ENCODE data around the gene PI16. TPM values are rescaled to one million over a fixed set of nuclear protein-coding genes. Genes with fewer than 3 reads are reported as not detected.
"Not testable (repeated sequence)": the region's sequence is repeated elsewhere in the genome, so short reads cannot be mapped to it uniquely, and the experiment has no call there.

PI16 gene
- polyA plus RNA-seq, 2 donors = 1.9 to 2.7 TPM

DNA sequence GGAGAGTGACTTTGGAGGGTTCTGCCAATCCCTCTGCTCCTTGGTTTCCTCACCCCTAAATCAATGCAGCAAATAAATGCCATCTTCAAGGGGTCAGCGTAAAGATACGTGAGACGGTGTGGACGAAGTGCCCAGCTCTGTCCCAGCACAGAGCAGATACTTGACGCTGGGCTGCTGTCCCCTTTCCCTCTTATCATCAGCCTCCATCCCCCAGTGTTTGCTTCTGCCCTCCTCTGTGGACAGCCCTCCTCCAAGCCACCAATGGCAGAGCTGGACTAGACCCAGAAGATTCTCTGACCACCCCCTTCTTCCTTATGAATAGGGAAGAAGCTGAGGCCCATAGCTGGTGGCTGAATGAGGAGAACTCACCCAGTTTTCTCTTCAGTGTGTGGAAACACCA lies 17.7 kb upstream of the PI16 start:
- no peak overlapping the region for H3K27ac ChIP-seq (ENCODE audit: low read depth in 2 of 2, low read length in 1 of 2)
- H3K4me3 ChIP-seq (ENCODE audit: low read depth in 1 of 2, low read length in 2 of 2) = no peak overlapping the region
- no peaks in the 10 kb centered on the region for H3K27me3 ChIP-seq (ENCODE audit: control insufficient read depth in 1 of 2, insufficient read depth in 2 of 2, low read length in 2 of 2)
- no peaks in the 10 kb centered on the region for H3K36me3 ChIP-seq (ENCODE audit: control insufficient read depth in 2 of 2, insufficient read depth in 2 of 2, low read length in 1 of 2)
- no peaks in the 10 kb centered on the region for H3K4me1 ChIP-seq (ENCODE audit: control insufficient read depth in 2 of 2, insufficient read depth in 2 of 2, low read length in 1 of 2)
- H3K9me3 ChIP-seq (ENCODE audit: control insufficient read depth in 2 of 2, insufficient read depth in 1 of 2, low read depth in 1 of 2, low read length in 1 of 2) = no peaks in the 10 kb centered on the region
- WGBS, 2 donors = 89 to 94% methylated on average over 5 of the region's 5 CpGs

- 94 to 95% methylated on average over 6 of the region's 6 CpGs for WGBS, 2 donors
- Histone ChIP-seq H3K4me3 (ENCODE audit: low read depth in 1 of 2, low read length in 2 of 2) (no peak overlapping the region), H3K36me3 (ENCODE audit: control insufficient read depth in 2 of 2, insufficient read depth in 2 of 2, low read length in 1 of 2) (no peaks in the 10 kb centered on the region), H3K27ac (ENCODE audit: low read depth in 2 of 2, low read length in 1 of 2) (no peak overlapping the region), H3K4me1 (ENCODE audit: control insufficient read depth in 2 of 2, insufficient read depth in 2 of 2, low read length in 1 of 2) (no peaks in the 10 kb centered on the region), H3K27me3 (ENCODE audit: control insufficient read depth in 1 of 2, insufficient read depth in 2 of 2, low read length in 2 of 2) (no peaks in the 10 kb centered on the region), H3K9me3 (ENCODE audit: control insufficient read depth in 2 of 2, insufficient read depth in 1 of 2, low read depth in 1 of 2, low read length in 1 of 2) (no peaks in the 10 kb centered on the region)
Measured at GRCh38 chr6:36937896-36938295, 16.6 kb upstream of the PI16 start.

- no peaks in the 10 kb centered on the region for H3K9me3 ChIP-seq (ENCODE audit: control insufficient read depth in 2 of 2, insufficient read depth in 1 of 2, low read depth in 1 of 2, low read length in 1 of 2)
- no peaks in the 10 kb centered on the region for H3K36me3 ChIP-seq (ENCODE audit: control insufficient read depth in 2 of 2, insufficient read depth in 2 of 2, low read length in 1 of 2)
- no peaks in the 10 kb centered on the region for H3K27me3 ChIP-seq (ENCODE audit: control insufficient read depth in 1 of 2, insufficient read depth in 2 of 2, low read length in 2 of 2)
- WGBS, 2 donors = 89 to 94% methylated on average over 4 of the region's 4 CpGs
- no peaks in the 10 kb centered on the region for H3K4me1 ChIP-seq (ENCODE audit: control insufficient read depth in 2 of 2, insufficient read depth in 2 of 2, low read length in 1 of 2)
- no peak overlapping the region for H3K4me3 ChIP-seq (ENCODE audit: low read depth in 1 of 2, low read length in 2 of 2)
- H3K27ac ChIP-seq (ENCODE audit: low read depth in 2 of 2, low read length in 1 of 2) = no peak overlapping the region
Measured at GRCh38 chr6:36938536-36938935, 16.0 kb upstream of the PI16 start.

- not testable (repeated sequence) for H3K27me3 ChIP-seq (ENCODE audit: control insufficient read depth in 1 of 2, insufficient read depth in 2 of 2, low read length in 2 of 2); H3K9me3 ChIP-seq (ENCODE audit: control insufficient read depth in 2 of 2, insufficient read depth in 1 of 2, low read depth in 1 of 2, low read length in 1 of 2); H3K4me1 ChIP-seq (ENCODE audit: control insufficient read depth in 2 of 2, insufficient read depth in 2 of 2, low read length in 1 of 2); H3K27ac ChIP-seq (ENCODE audit: low read depth in 2 of 2, low read length in 1 of 2); H3K36me3 ChIP-seq (ENCODE audit: control insufficient read depth in 2 of 2, insufficient read depth in 2 of 2, low read length in 1 of 2); H3K4me3 ChIP-seq (ENCODE audit: low read depth in 1 of 2, low read length in 2 of 2)
- 82 to 93% methylated on average over 2 to 5 of the region's 5 CpGs for WGBS, 2 donors
Measured at GRCh38 chr6:36939005-36939404, 15.5 kb upstream of the PI16 start.

GRCh38 chr6:36940027-36940426 lies 14.5 kb upstream of the PI16 start:
- WGBS, 2 donors = 90 to 92% methylated on average over 10 of the region's 10 CpGs
- no peaks in the 10 kb centered on the region for H3K9me3 ChIP-seq (ENCODE audit: control insufficient read depth in 2 of 2, insufficient read depth in 1 of 2, low read depth in 1 of 2, low read length in 1 of 2)
- no peaks in the 10 kb centered on the region for H3K27me3 ChIP-seq (ENCODE audit: control insufficient read depth in 1 of 2, insufficient read depth in 2 of 2, low read length in 2 of 2)
- H3K4me1 ChIP-seq (ENCODE audit: control insufficient read depth in 2 of 2, insufficient read depth in 2 of 2, low read length in 1 of 2) = no peaks in the 10 kb centered on the region
- H3K36me3 ChIP-seq (ENCODE audit: control insufficient read depth in 2 of 2, insufficient read depth in 2 of 2, low read length in 1 of 2) = no peaks in the 10 kb centered on the region
- H3K4me3 ChIP-seq (ENCODE audit: low read depth in 1 of 2, low read length in 2 of 2) = no peak overlapping the region
- no peak overlapping the region for H3K27ac ChIP-seq (ENCODE audit: low read depth in 2 of 2, low read length in 1 of 2)

- H3K27me3 ChIP-seq (ENCODE audit: control insufficient read depth in 1 of 2, insufficient read depth in 2 of 2, low read length in 2 of 2); H3K4me1 ChIP-seq (ENCODE audit: control insufficient read depth in 2 of 2, insufficient read depth in 2 of 2, low read length in 1 of 2); H3K9me3 ChIP-seq (ENCODE audit: control insufficient read depth in 2 of 2, insufficient read depth in 1 of 2, low read depth in 1 of 2, low read length in 1 of 2); H3K27ac ChIP-seq (ENCODE audit: low read depth in 2 of 2, low read length in 1 of 2); H3K4me3 ChIP-seq (ENCODE audit: low read depth in 1 of 2, low read length in 2 of 2); H3K36me3 ChIP-seq (ENCODE audit: control insufficient read depth in 2 of 2, insufficient read depth in 2 of 2, low read length in 1 of 2): not testable (repeated sequence)
- WGBS, 2 donors = 91 to 96% methylated on average over 23 to 40 of the region's 40 CpGs
Measured at GRCh38 chr6:36941561-36941960, 13.0 kb upstream of the PI16 start.

GRCh38 chr6:36942329-36942728 lies 12.2 kb upstream of the PI16 start:
- WGBS, 2 donors = 60 to 86% methylated on average over 1 of the region's 2 CpGs

GRCh38 chr6:36944650-36945049 lies 9.9 kb upstream of the PI16 start:
- H3K4me3 ChIP-seq (ENCODE audit: low read depth in 1 of 2, low read length in 2 of 2) = no peak overlapping the region
- H3K27ac ChIP-seq (ENCODE audit: low read depth in 2 of 2, low read length in 1 of 2) = no peak overlapping the region
- peaks cover 0 to 2% of the 10 kb centered on the region in 2 donors for H3K4me1 ChIP-seq (ENCODE audit: control insufficient read depth in 2 of 2, insufficient read depth in 2 of 2, low read length in 1 of 2)
- H3K9me3 ChIP-seq (ENCODE audit: control insufficient read depth in 2 of 2, insufficient read depth in 1 of 2, low read depth in 1 of 2, low read length in 1 of 2) = no peaks in the 10 kb centered on the region
- no peaks in the 10 kb centered on the region for H3K27me3 ChIP-seq (ENCODE audit: control insufficient read depth in 1 of 2, insufficient read depth in 2 of 2, low read length in 2 of 2)
- H3K36me3 ChIP-seq (ENCODE audit: control insufficient read depth in 2 of 2, insufficient read depth in 2 of 2, low read length in 1 of 2) = no peaks in the 10 kb centered on the region
- 57 to 62% methylated on average over 5 of the region's 5 CpGs for WGBS, 2 donors

More at GRCh38 chr6:36942329-36942728, 12.2 kb upstream of the PI16 start:
- H3K4me3 ChIP-seq (ENCODE audit: low read depth in 1 of 2, low read length in 2 of 2); H3K9me3 ChIP-seq (ENCODE audit: control insufficient read depth in 2 of 2, insufficient read depth in 1 of 2, low read depth in 1 of 2, low read length in 1 of 2); H3K27me3 ChIP-seq (ENCODE audit: control insufficient read depth in 1 of 2, insufficient read depth in 2 of 2, low read length in 2 of 2); H3K4me1 ChIP-seq (ENCODE audit: control insufficient read depth in 2 of 2, insufficient read depth in 2 of 2, low read length in 1 of 2); H3K27ac ChIP-seq (ENCODE audit: low read depth in 2 of 2, low read length in 1 of 2); H3K36me3 ChIP-seq (ENCODE audit: control insufficient read depth in 2 of 2, insufficient read depth in 2 of 2, low read length in 1 of 2): not testable (repeated sequence)

GRCh38 chr6:36945301-36945700 lies 9.2 kb upstream of the PI16 start:
- 83 to 90% methylated on average over 4 of the region's 4 CpGs for WGBS, 2 donors
- Histone ChIP-seq H3K36me3 (ENCODE audit: control insufficient read depth in 2 of 2, insufficient read depth in 2 of 2, low read length in 1 of 2) (no peaks in the 10 kb centered on the region), H3K4me1 (ENCODE audit: control insufficient read depth in 2 of 2, insufficient read depth in 2 of 2, low read length in 1 of 2) (peaks cover 0 to 2% of the 10 kb centered on the region in 2 donors), H3K9me3 (ENCODE audit: control insufficient read depth in 2 of 2, insufficient read depth in 1 of 2, low read depth in 1 of 2, low read length in 1 of 2) (no peaks in the 10 kb centered on the region), H3K27ac (ENCODE audit: low read depth in 2 of 2, low read length in 1 of 2) (no peak overlapping the region), H3K4me3 (ENCODE audit: low read depth in 1 of 2, low read length in 2 of 2) (no peak overlapping the region), H3K27me3 (ENCODE audit: control insufficient read depth in 1 of 2, insufficient read depth in 2 of 2, low read length in 2 of 2) (no peaks in the 10 kb centered on the region)

- Histone ChIP-seq H3K4me1 (ENCODE audit: control insufficient read depth in 2 of 2, insufficient read depth in 2 of 2, low read length in 1 of 2) (peaks cover 0 to 2% of the 10 kb centered on the region in 2 donors), H3K27me3 (ENCODE audit: control insufficient read depth in 1 of 2, insufficient read depth in 2 of 2, low read length in 2 of 2) (no peaks in the 10 kb centered on the region), H3K9me3 (ENCODE audit: control insufficient read depth in 2 of 2, insufficient read depth in 1 of 2, low read depth in 1 of 2, low read length in 1 of 2) (no peaks in the 10 kb centered on the region), H3K36me3 (ENCODE audit: control insufficient read depth in 2 of 2, insufficient read depth in 2 of 2, low read length in 1 of 2) (no peaks in the 10 kb centered on the region), H3K27ac (ENCODE audit: low read depth in 2 of 2, low read length in 1 of 2) (no peak overlapping the region), H3K4me3 (ENCODE audit: low read depth in 1 of 2, low read length in 2 of 2) (no peak overlapping the region)
- WGBS, 2 donors = 87 to 94% methylated on average over 4 of the region's 4 CpGs
Measured at GRCh38 chr6:36946526-36946925, 8.0 kb upstream of the PI16 start.

All from esophagus (tissue), 2 donors.